ENCODE results near the gene ATF4.
"Not testable (repeated sequence)": the region's sequence is repeated elsewhere in the genome, so short reads cannot be mapped to it uniquely, and the experiment has no call there.

ATF4 gene

GRCh38 chr22:39489094-39490068 lies 31.0 kb upstream of the ATF4 start:
- no peak for DNase-seq

GRCh38 chr22:39490135-39490798 lies 30.1 kb upstream of the ATF4 start:
- DNase-seq = no peak

- no peak for DNase-seq
These were observed 29.2 kb upstream of the ATF4 start for GRCh38 chr22:39490966-39491680.

- DNase-seq = no peak
These were observed 28.7 kb upstream of the ATF4 start for GRCh38 chr22:39491696-39492095.

- DNase-seq = no peak
These were observed 28.2 kb upstream of the ATF4 start for GRCh38 chr22:39492186-39492585.

- DNase-seq = no peak
These were observed 26.6 kb upstream of the ATF4 start for GRCh38 chr22:39493759-39494158.

- DNase-seq = no peak
These were observed 25.8 kb upstream of the ATF4 start for GRCh38 chr22:39494471-39495120.

GRCh38 chr22:39496131-39496838 lies 24.1 kb upstream of the ATF4 start:
- no peak for DNase-seq

GRCh38 chr22:39497429-39497828 lies 22.9 kb upstream of the ATF4 start:
- no peak for DNase-seq

GRCh38 chr22:39498368-39498767 lies 22.0 kb upstream of the ATF4 start:
- DNase-seq = no peak

- no peak for DNase-seq
These were observed 21.6 kb upstream of the ATF4 start for GRCh38 chr22:39498802-39499201.

GRCh38 chr22:39500101-39500500 lies 20.3 kb upstream of the ATF4 start:
- no peak for DNase-seq

GRCh38 chr22:39501644-39502108 lies 18.7 kb upstream of the ATF4 start:
- DNase-seq = no peak

GRCh38 chr22:39502109-39502788 lies 18.1 kb upstream of the ATF4 start, which contains the start of gene MIEF1:
Gene MIEF1 (plus strand): TSS chr22:39502290. CDS start chr22:39511295, 9,005 bp downstream.
- peak; percentile 34 for DNase-seq

- DNase-seq = no peak
These were observed 17.5 kb upstream of the ATF4 start for GRCh38 chr22:39502789-39503409.

GRCh38 chr22:39503630-39504029 lies 16.7 kb upstream of the ATF4 start:
- DNase-seq = no peak

- DNase-seq = no peak
These were observed 16.3 kb upstream of the ATF4 start for GRCh38 chr22:39504071-39504470.

GRCh38 chr22:39507021-39507420 lies 13.3 kb upstream of the ATF4 start:
- DNase-seq = not testable (repeated sequence)

GRCh38 chr22:39508393-39508792 lies 12.0 kb upstream of the ATF4 start:
- DNase-seq = no peak

GRCh38 chr22:39510529-39511149 lies 9.7 kb upstream of the ATF4 start:
- no peak for DNase-seq

Measured in cortex of kidney (tissue), 1 donor.